ENCODE data around the gene RBM47. TPM values are rescaled to one million over a fixed set of nuclear protein-coding genes. Genes with fewer than 3 reads are reported as not detected.

The RBM47 gene
- total RNA-seq, 1 donor, result 2.2 TPM

- Histone ChIP-seq H3K4me1 (ENCODE audit: insufficient read depth, low read length) (peaks cover 7% of the 10 kb centered on the region), H3K27me3 (ENCODE audit: insufficient read depth, low read length) (no peaks in the 10 kb centered on the region), H4K20me1 (ENCODE audit: insufficient read depth, low read length) (no peaks in the 10 kb centered on the region), H3K4me2 (ENCODE audit: insufficient read depth, low read length) (no peak overlapping the region), H3K27ac (ENCODE audit: low read depth, low read length) (no peak overlapping the region), H3K79me2 (ENCODE audit: insufficient read depth, low read length) (no peaks in the 10 kb centered on the region), H2AFZ (ENCODE audit: low read length) (no peak overlapping the region), H3K36me3 (ENCODE audit: insufficient read depth, low read length) (no peaks in the 10 kb centered on the region), H3K4me3 (ENCODE audit: insufficient read depth, low read length) (no peak overlapping the region), H3K9me3 (ENCODE audit: low read depth, low read length) (no peaks in the 10 kb centered on the region)
- TF ChIP-seq CTCF (IDR thresholded peaks at IDR 0.05; ENCODE audit: extremely low read depth, low read depth, low read length), result no peak
- DNase-seq (ENCODE audit: insufficient read length, low spot score, missing footprints), result no peak
These were observed 145.1 kb downstream of the RBM47 start for GRCh38 chr4:40484346-40485090.

GRCh38 chr4:40482985-40483647, 146.5 kb downstream of the RBM47 start:
- no peak overlapping the region for H3K4me2 ChIP-seq (ENCODE audit: insufficient read depth, low read length)
- H3K79me2 ChIP-seq (ENCODE audit: insufficient read depth, low read length), result no peaks in the 10 kb centered on the region
- H3K36me3 ChIP-seq (ENCODE audit: insufficient read depth, low read length), result no peaks in the 10 kb centered on the region
- H3K9me3 ChIP-seq (ENCODE audit: low read depth, low read length), result no peaks in the 10 kb centered on the region
- H3K27me3 ChIP-seq (ENCODE audit: insufficient read depth, low read length), result no peaks in the 10 kb centered on the region
- no peak for DNase-seq (ENCODE audit: insufficient read length, low spot score, missing footprints)
- no peak overlapping the region for H2AFZ ChIP-seq (ENCODE audit: low read length)
- H3K27ac ChIP-seq (ENCODE audit: low read depth, low read length), result no peak overlapping the region
- no peaks in the 10 kb centered on the region for H4K20me1 ChIP-seq (ENCODE audit: insufficient read depth, low read length)
- H3K4me1 ChIP-seq (ENCODE audit: insufficient read depth, low read length), result peaks cover 7% of the 10 kb centered on the region
- no peak for TF ChIP-seq CTCF (IDR thresholded peaks at IDR 0.05; ENCODE audit: extremely low read depth, low read depth, low read length)
- no peak overlapping the region for H3K4me3 ChIP-seq (ENCODE audit: insufficient read depth, low read length)

GRCh38 chr4:40481977-40482376, 147.7 kb downstream of the RBM47 start:
- Histone ChIP-seq H3K27ac (ENCODE audit: low read depth, low read length) (no peak overlapping the region), H3K9me3 (ENCODE audit: low read depth, low read length) (no peaks in the 10 kb centered on the region), H4K20me1 (ENCODE audit: insufficient read depth, low read length) (no peaks in the 10 kb centered on the region), H3K4me2 (ENCODE audit: insufficient read depth, low read length) (no peak overlapping the region), H3K27me3 (ENCODE audit: insufficient read depth, low read length) (no peaks in the 10 kb centered on the region), H3K79me2 (ENCODE audit: insufficient read depth, low read length) (no peaks in the 10 kb centered on the region), H2AFZ (ENCODE audit: low read length) (no peak overlapping the region), H3K4me1 (ENCODE audit: insufficient read depth, low read length) (peaks cover 6% of the 10 kb centered on the region), H3K4me3 (ENCODE audit: insufficient read depth, low read length) (no peak overlapping the region), H3K36me3 (ENCODE audit: insufficient read depth, low read length) (no peaks in the 10 kb centered on the region)
- no peak for TF ChIP-seq CTCF (IDR thresholded peaks at IDR 0.05; ENCODE audit: extremely low read depth, low read depth, low read length)
- DNase-seq (ENCODE audit: insufficient read length, low spot score, missing footprints), result no peak

GRCh38 chr4:40480291-40480690, 149.4 kb downstream of the RBM47 start:
- no peak for TF ChIP-seq CTCF (IDR thresholded peaks at IDR 0.05; ENCODE audit: extremely low read depth, low read depth, low read length)
- Histone ChIP-seq H3K27ac (ENCODE audit: low read depth, low read length) (no peak overlapping the region), H3K27me3 (ENCODE audit: insufficient read depth, low read length) (no peaks in the 10 kb centered on the region), H3K4me1 (ENCODE audit: insufficient read depth, low read length) (no peaks in the 10 kb centered on the region), H4K20me1 (ENCODE audit: insufficient read depth, low read length) (no peaks in the 10 kb centered on the region), H3K36me3 (ENCODE audit: insufficient read depth, low read length) (no peaks in the 10 kb centered on the region), H2AFZ (ENCODE audit: low read length) (no peak overlapping the region), H3K79me2 (ENCODE audit: insufficient read depth, low read length) (no peaks in the 10 kb centered on the region), H3K4me2 (ENCODE audit: insufficient read depth, low read length) (no peak overlapping the region), H3K4me3 (ENCODE audit: insufficient read depth, low read length) (no peak overlapping the region), H3K9me3 (ENCODE audit: low read depth, low read length) (no peaks in the 10 kb centered on the region)
- DNase-seq (ENCODE audit: insufficient read length, low spot score, missing footprints), result no peak
